ENCODE data around the gene NDUFB3. TPM values are rescaled to one million over a fixed set of nuclear protein-coding genes. Genes with fewer than 3 reads are reported as not detected.

Gene NDUFB3
- polyA plus RNA-seq, 2 of the 4 experiments (the other 2 are of a cell fraction), result 162 to 220 TPM

GRCh38 chr2:201093573-201093972 is 21.8 kb downstream of the NDUFB3 start:
- ATAC-seq, result no peak
- CTCF ChIA-PET, result interaction anchor here (1.5 to 2.2 kb wide), 3 partner anchors 12 to 64 kb away, joined by 3 to 6 read pairs (median 4); no protein-coding TSS in a partner anchor
- no peaks in the 10 kb centered on the region for H3K9me3 ChIP-seq
- H3K27ac ChIP-seq, result no peak overlapping the region
- H3K4me2 ChIP-seq, result no peak overlapping the region
- no peak for DNase-seq (ENCODE audit: low read depth in 1 of 2, low spot score in 1 of 2)
- H3K4me1 ChIP-seq, result no peaks in the 10 kb centered on the region
- no peak overlapping the region for H3K4me3 ChIP-seq
- FAIRE-seq, result no peak
- TF ChIP-seq SMC3 (IDR thresholded peaks at IDR 0.05) (no peak), RAD21 (conservative IDR thresholded peaks at IDR 0.05 in 1 of 2, IDR thresholded peaks at IDR 0.05 in 1 of 2) (no peak)
- POLR2A ChIA-PET, result no interaction called here
- WGBS (ENCODE audit: missing lambda C conversion rate), result 96% methylated on average over 5 of the region's 5 CpGs

GRCh38 chr2:201100497-201100896 is 28.7 kb downstream of the NDUFB3 start:
- CTCF ChIA-PET, result interaction anchor here (1.2 to 1.9 kb wide), 3 partner anchors 10 to 132 kb away, joined by 4 to 5 read pairs (median 5); no protein-coding TSS in a partner anchor

GRCh38 chr2:201105759-201106158 is 34.0 kb downstream of the NDUFB3 start:
- Histone ChIP-seq H3K4me2 (no peak overlapping the region), H3K27ac (no peak overlapping the region), H3K4me3 (no peak overlapping the region), H3K9me3 (no peaks in the 10 kb centered on the region), H3K4me1 (no peaks in the 10 kb centered on the region; the same call in 2 of the 3 replicates)
- CTCF ChIA-PET, result interaction anchor here (1.0 to 1.4 kb wide), 2 partner anchors 12 to 142 kb away, joined by 3 read pairs; partner anchors contain the start of gene ORC2
- FAIRE-seq (no peak), DNase-seq (ENCODE audit: low read depth in 1 of 2, low spot score in 1 of 2) (no peak), ATAC-seq (no peak)
- 95% methylated on average over 1 of the region's 1 CpG for WGBS (ENCODE audit: missing lambda C conversion rate)
- POLR2A ChIA-PET, result no interaction called here
- TF ChIP-seq NFE2L2 (conservative IDR thresholded peaks at IDR 0.05; ENCODE audit: low read length) (no peak), CHD4 (IDR thresholded peaks at IDR 0.05; ENCODE audit: borderline replicate concordance) (no peak), RFX5 (IDR thresholded peaks at IDR 0.05) (no peak), ZSCAN20 (CRISPR knock-in tag; IDR thresholded peaks at IDR 0.05) (no peak), HOXA7 (CRISPR knock-in tag; IDR thresholded peaks at IDR 0.05) (no peak), MYC (IDR thresholded peaks at IDR 0.05; ENCODE audit: borderline replicate concordance, low read length) (no peak), ZNF302 (CRISPR knock-in tag; IDR thresholded peaks at IDR 0.05) (no peak), USF2 (IDR thresholded peaks at IDR 0.05) (no peak), EHMT2 (IDR thresholded peaks at IDR 0.05; ENCODE audit: low read depth) (no peak), NPAS2 (CRISPR knock-in tag; IDR thresholded peaks at IDR 0.05; ENCODE audit: borderline replicate concordance) (no peak)

More at GRCh38 chr2:201100497-201100896, 28.7 kb downstream of the NDUFB3 start:
- ATAC-seq (peak in 1 of 2 experiments; percentile 26; a peak in 1 of 6 replicates), FAIRE-seq (no peak), DNase-seq (ENCODE audit: low read depth in 1 of 2, low spot score in 1 of 2) (no peak)
- Histone ChIP-seq H3K4me3 (no peak overlapping the region), H3K27ac (no peak overlapping the region), H3K4me2 (no peak overlapping the region), H3K9me3 (no peaks in the 10 kb centered on the region), H3K4me1 (no peaks in the 10 kb centered on the region; the same call in 2 of the 3 replicates)
- POLR2A ChIA-PET, result interaction anchor here (0.6 kb wide), 2 partner anchors 17 to 212 kb away, joined by 3 read pairs; partner anchors contain the start of genes NIF3L1 and PPIL3
- 99% methylated on average over 3 of the region's 3 CpGs for WGBS (ENCODE audit: missing lambda C conversion rate)
- TF ChIP-seq JUN (IDR thresholded peaks at IDR 0.05) (no peak), HOXB5 (CRISPR knock-in tag; IDR thresholded peaks at IDR 0.05) (no peak), TFCP2L1 (CRISPR knock-in tag; IDR thresholded peaks at IDR 0.05) (no peak), BHLHE40 (IDR thresholded peaks at IDR 0.05; ENCODE audit: low read depth, low read length) (no peak), FOSL2 (IDR thresholded peaks at IDR 0.05) (no peak), FOSL2 (CRISPR knock-in tag; IDR thresholded peaks at IDR 0.05) (no peak), MAFK (IDR thresholded peaks at IDR 0.05; ENCODE audit: partially characterized antibody) (no peak), NFE2L2 (conservative IDR thresholded peaks at IDR 0.05; ENCODE audit: low read length) (no peak), KDM5A (IDR thresholded peaks at IDR 0.05) (no peak), HEYL (CRISPR knock-in tag; IDR thresholded peaks at IDR 0.05) (no peak), ELK1 (IDR thresholded peaks at IDR 0.05; ENCODE audit: low read depth, low read length) (no peak), RCOR1 (IDR thresholded peaks at IDR 0.05; ENCODE audit: low read depth, low read length) (no peak), MAZ (IDR thresholded peaks at IDR 0.05; ENCODE audit: borderline replicate concordance, low read depth, low read length) (no peak), REST (IDR thresholded peaks at IDR 0.05) (no peak), HOXA7 (CRISPR knock-in tag; IDR thresholded peaks at IDR 0.05) (no peak), CBX8 (IDR thresholded peaks at IDR 0.05) (no peak), MYC (IDR thresholded peaks at IDR 0.05; ENCODE audit: borderline replicate concordance, low read length) (no peak), TP53 (CRISPR knock-in tag; IDR thresholded peaks at IDR 0.05) (no peak), POLR2AphosphoS2 (conservative IDR thresholded peaks at IDR 0.05; ENCODE audit: low read length) (no peak), ZFP36 (IDR thresholded peaks at IDR 0.05; ENCODE audit: borderline replicate concordance, partially characterized antibody) (no peak), SREBF2 (IDR thresholded peaks at IDR 0.05) (no peak)
